HUES48 (cell line): ENCODE measurements around the gene UBE2B.
"Not testable (repeated sequence)": the region's sequence is repeated elsewhere in the genome, so short reads cannot be mapped to it uniquely, and the experiment has no call there.

ENCODE experiments used
- H3K27ac ChIP-seq: one replicate; pipeline ENCODE4 v1.7.0; 2013; ENCODE audit warnings: low read depth, low read length, inconsistent platforms
- H3K27me3 ChIP-seq: 2 replicates; pipeline ENCODE4 v1.6.1; 2013; ENCODE audit warnings: mild to moderate bottlenecking, low read length; ENCODE audit not compliant: control insufficient read depth, insufficient read depth
- H3K36me3 ChIP-seq: 2 replicates; pipeline ENCODE4 v1.6.1; 2013; ENCODE audit warnings: low read length; ENCODE audit not compliant: control insufficient read depth, insufficient read depth
- H3K4me1 ChIP-seq: 2 replicates; pipeline ENCODE4 v1.6.1; 2013; ENCODE audit warnings: mild to moderate bottlenecking, low read length; ENCODE audit not compliant: control insufficient read depth, insufficient read depth
- H3K4me3 ChIP-seq: 2 replicates; pipeline ENCODE4 v1.5.1; 2013; ENCODE audit warnings: mild to moderate bottlenecking, low read depth, low read length
- H3K9ac ChIP-seq: 2 replicates; pipeline ENCODE4 v1.6.1; 2013; ENCODE audit warnings: mild to moderate bottlenecking, low read depth, low read length, moderate library complexity
- H3K9me3 ChIP-seq: 2 replicates; pipeline ENCODE4 v1.6.1; 2013; ENCODE audit warnings: low read length; ENCODE audit not compliant: control insufficient read depth, insufficient read depth

Gene UBE2B

GRCh38 chr5:134421038-134421437 lies 49.7 kb downstream of the UBE2B start:
- not testable (repeated sequence) for H3K27me3 ChIP-seq, H3K36me3 ChIP-seq, H3K4me1 ChIP-seq, H3K4me3 ChIP-seq, H3K9ac ChIP-seq, H3K27ac ChIP-seq, H3K9me3 ChIP-seq

GRCh38 chr5:134422791-134423365 lies 51.5 kb downstream of the UBE2B start:
- Histone ChIP-seq H3K27me3 (no peaks in the 10 kb centered on the region), H3K9ac (no peak overlapping the region), H3K4me1 (peaks cover 6% of the 10 kb centered on the region), H3K4me3 (no peak overlapping the region), H3K27ac (no peak overlapping the region), H3K9me3 (no peaks in the 10 kb centered on the region), H3K36me3 (no peaks in the 10 kb centered on the region)

GRCh38 chr5:134423376-134423775 lies 52.0 kb downstream of the UBE2B start:
- Histone ChIP-seq H3K9me3 (no peaks in the 10 kb centered on the region), H3K4me3 (no peak overlapping the region), H3K27me3 (no peaks in the 10 kb centered on the region), H3K4me1 (peaks cover 11% of the 10 kb centered on the region), H3K9ac (no peak overlapping the region), H3K36me3 (no peaks in the 10 kb centered on the region), H3K27ac (no peak overlapping the region)

- H3K27me3 ChIP-seq = no peaks in the 10 kb centered on the region
- H3K9me3 ChIP-seq = no peaks in the 10 kb centered on the region
- H3K4me1 ChIP-seq = peaks cover 29% of the 10 kb centered on the region
- no peak overlapping the region for H3K9ac ChIP-seq
- no peak overlapping the region for H3K4me3 ChIP-seq
- no peak overlapping the region for H3K27ac ChIP-seq
- no peaks in the 10 kb centered on the region for H3K36me3 ChIP-seq
Observed at GRCh38 chr5:134426361-134426760, 55.0 kb downstream of the UBE2B start.

- H3K4me3 ChIP-seq = peak overlapping the region; percentile 51
- H3K27me3 ChIP-seq = no peaks in the 10 kb centered on the region
- no peaks in the 10 kb centered on the region for H3K9me3 ChIP-seq
- no peaks in the 10 kb centered on the region for H3K36me3 ChIP-seq
- H3K9ac ChIP-seq = peak overlapping the region; percentile 40; the same call in 1 of the 2 replicates
- peak overlapping the region; percentile 91 for H3K27ac ChIP-seq
- peaks cover 30% of the 10 kb centered on the region for H3K4me1 ChIP-seq
Observed at GRCh38 chr5:134427540-134428041, 56.2 kb downstream of the UBE2B start.

- Histone ChIP-seq H3K27me3 (no peaks in the 10 kb centered on the region), H3K9ac (no peak overlapping the region), H3K4me1 (peaks cover 31% of the 10 kb centered on the region), H3K36me3 (peaks cover 5% of the 10 kb centered on the region; the same call in 1 of the 2 replicates), H3K4me3 (no peak overlapping the region), H3K27ac (peak overlapping the region; percentile 91), H3K9me3 (no peaks in the 10 kb centered on the region)
Observed at GRCh38 chr5:134430001-134430569, 58.7 kb downstream of the UBE2B start.

- Histone ChIP-seq H3K27ac (no peak overlapping the region), H3K36me3 (peaks cover 8% of the 10 kb centered on the region; the same call in 1 of the 2 replicates), H3K4me1 (peaks cover 30% of the 10 kb centered on the region), H3K9me3 (no peaks in the 10 kb centered on the region), H3K9ac (no peak overlapping the region), H3K27me3 (no peaks in the 10 kb centered on the region), H3K4me3 (no peak overlapping the region)
Observed at GRCh38 chr5:134432174-134432573, 60.8 kb downstream of the UBE2B start.

GRCh38 chr5:134432677-134433359 lies 61.4 kb downstream of the UBE2B start:
- Histone ChIP-seq H3K4me1 (peaks cover 26% of the 10 kb centered on the region), H3K9me3 (no peaks in the 10 kb centered on the region), H3K36me3 (peaks cover 12% of the 10 kb centered on the region), H3K27ac (no peak overlapping the region), H3K27me3 (no peaks in the 10 kb centered on the region), H3K4me3 (no peak overlapping the region), H3K9ac (no peak overlapping the region)

GRCh38 chr5:134435560-134435959 lies 64.2 kb downstream of the UBE2B start:
- Histone ChIP-seq H3K36me3 (peaks cover 12% of the 10 kb centered on the region), H3K9ac (no peak overlapping the region), H3K4me1 (peaks cover 19% of the 10 kb centered on the region), H3K9me3 (no peaks in the 10 kb centered on the region), H3K27ac (no peak overlapping the region), H3K4me3 (no peak overlapping the region), H3K27me3 (no peaks in the 10 kb centered on the region)

GRCh38 chr5:134436523-134437339 lies 65.4 kb downstream of the UBE2B start:
- peaks cover 12% of the 10 kb centered on the region for H3K36me3 ChIP-seq
- H3K4me3 ChIP-seq = no peak overlapping the region
- no peaks in the 10 kb centered on the region for H3K9me3 ChIP-seq
- H3K27me3 ChIP-seq = no peaks in the 10 kb centered on the region
- H3K9ac ChIP-seq = no peak overlapping the region
- peaks cover 21% of the 10 kb centered on the region for H3K4me1 ChIP-seq
- no peak overlapping the region for H3K27ac ChIP-seq
